Measurements from ENCODE around the gene HSPB9.

The HSPB9 gene

GRCh38 chr17:42088736-42089135 lies 33.9 kb upstream of the HSPB9 start:
- Histone ChIP-seq H3K9ac (ENCODE audit: low read depth, low read length) (no peak overlapping the region), H3K27me3 (ENCODE audit: insufficient read depth, low read length) (no peaks in the 10 kb centered on the region)
- 94% methylated on average over 8 of the region's 8 CpGs for WGBS

GRCh38 chr17:42090964-42091790 lies 31.4 kb upstream of the HSPB9 start:
- peaks cover 4% of the 10 kb centered on the region for H3K27me3 ChIP-seq (ENCODE audit: insufficient read depth, low read length)
- 88% methylated on average over 8 of the region's 8 CpGs for WGBS
- no peaks in the 10 kb centered on the region; the same call in 1 of the 2 replicates for H3K4me1 ChIP-seq (ENCODE audit: insufficient read depth, low read length)
- no peak overlapping the region for H3K9ac ChIP-seq (ENCODE audit: low read depth, low read length)
- H3K9me3 ChIP-seq (ENCODE audit: insufficient read depth, low read depth, low read length): no peaks in the 10 kb centered on the region
- H3K36me3 ChIP-seq (ENCODE audit: insufficient read depth, low read length): no peaks in the 10 kb centered on the region
- H3K4me3 ChIP-seq (ENCODE audit: low read length): no peak overlapping the region
- H3K27ac ChIP-seq (ENCODE audit: low read depth, low read length): no peak overlapping the region

More at GRCh38 chr17:42088736-42089135, 33.9 kb upstream of the HSPB9 start:
- Histone ChIP-seq H3K4me3 (ENCODE audit: low read length) (no peak overlapping the region), H3K36me3 (ENCODE audit: insufficient read depth, low read length) (no peaks in the 10 kb centered on the region), H3K9me3 (ENCODE audit: insufficient read depth, low read depth, low read length) (no peaks in the 10 kb centered on the region), H3K27ac (ENCODE audit: low read depth, low read length) (no peak overlapping the region), H3K4me1 (ENCODE audit: insufficient read depth, low read length) (no peaks in the 10 kb centered on the region; the same call in 1 of the 2 replicates)

- Histone ChIP-seq H3K4me1 (ENCODE audit: insufficient read depth, low read length) (peaks cover 7% of the 10 kb centered on the region; the same call in 1 of the 2 replicates), H3K9ac (ENCODE audit: low read depth, low read length) (no peak overlapping the region), H3K27ac (ENCODE audit: low read depth, low read length) (no peak overlapping the region), H3K4me3 (ENCODE audit: low read length) (no peak overlapping the region), H3K27me3 (ENCODE audit: insufficient read depth, low read length) (peaks cover 22% of the 10 kb centered on the region), H3K9me3 (ENCODE audit: insufficient read depth, low read depth, low read length) (no peaks in the 10 kb centered on the region), H3K36me3 (ENCODE audit: insufficient read depth, low read length) (no peaks in the 10 kb centered on the region)
- WGBS: 82% methylated on average over 6 of the region's 6 CpGs
Measured at GRCh38 chr17:42092939-42093338, 29.7 kb upstream of the HSPB9 start.

- WGBS: 88% methylated on average over 12 of the region's 12 CpGs
- peaks cover 34% of the 10 kb centered on the region for H3K27me3 ChIP-seq (ENCODE audit: insufficient read depth, low read length)
Measured at GRCh38 chr17:42094375-42095069, 28.1 kb upstream of the HSPB9 start.

GRCh38 chr17:42096360-42097111 lies 26.1 kb upstream of the HSPB9 start:
- no peaks in the 10 kb centered on the region for H3K9me3 ChIP-seq (ENCODE audit: insufficient read depth, low read depth, low read length)
- no peak overlapping the region for H3K4me3 ChIP-seq (ENCODE audit: low read length)
- peaks cover 7% of the 10 kb centered on the region; the same call in 1 of the 2 replicates for H3K4me1 ChIP-seq (ENCODE audit: insufficient read depth, low read length)
- no peaks in the 10 kb centered on the region for H3K36me3 ChIP-seq (ENCODE audit: insufficient read depth, low read length)
- H3K27me3 ChIP-seq (ENCODE audit: insufficient read depth, low read length): peaks cover 34% of the 10 kb centered on the region
- 71% methylated on average over 6 of the region's 8 CpGs for WGBS
- H3K9ac ChIP-seq (ENCODE audit: low read depth, low read length): no peak overlapping the region
- H3K27ac ChIP-seq (ENCODE audit: low read depth, low read length): no peak overlapping the region

More at GRCh38 chr17:42094375-42095069, 28.1 kb upstream of the HSPB9 start:
- Histone ChIP-seq H3K4me1 (ENCODE audit: insufficient read depth, low read length) (peaks cover 7% of the 10 kb centered on the region; the same call in 1 of the 2 replicates), H3K9ac (ENCODE audit: low read depth, low read length) (no peak overlapping the region), H3K36me3 (ENCODE audit: insufficient read depth, low read length) (no peaks in the 10 kb centered on the region), H3K4me3 (ENCODE audit: low read length) (no peak overlapping the region), H3K9me3 (ENCODE audit: insufficient read depth, low read depth, low read length) (no peaks in the 10 kb centered on the region), H3K27ac (ENCODE audit: low read depth, low read length) (no peak overlapping the region)

- no peaks in the 10 kb centered on the region for H3K9me3 ChIP-seq (ENCODE audit: insufficient read depth, low read depth, low read length)
- H3K9ac ChIP-seq (ENCODE audit: low read depth, low read length): no peak within 1 kb of the TSS
- H3K4me1 ChIP-seq (ENCODE audit: insufficient read depth, low read length): peaks cover 7% of the 10 kb centered on the region; the same call in 1 of the 2 replicates
- 10% methylated on average over 52 of the region's 52 CpGs for WGBS
- H3K4me3 ChIP-seq (ENCODE audit: low read length): peak within 1 kb of the TSS; percentile 51
- no peak within 1 kb of the TSS for H3K27ac ChIP-seq (ENCODE audit: low read depth, low read length)
- H3K36me3 ChIP-seq (ENCODE audit: insufficient read depth, low read length): no peaks in the 10 kb centered on the region
- H3K27me3 ChIP-seq (ENCODE audit: insufficient read depth, low read length): peaks cover 34% of the 10 kb centered on the region
Measured at GRCh38 chr17:42097691-42098631, 24.6 kb upstream of the HSPB9 start, which contains the start of gene ZNF385C. ZNF385C (minus strand) TSS chr17:42098473; CDS start chr17:42063056, 35,417 bp downstream.

- Histone ChIP-seq H3K27ac (ENCODE audit: low read depth, low read length) (no peak overlapping the region), H3K9ac (ENCODE audit: low read depth, low read length) (no peak overlapping the region), H3K27me3 (ENCODE audit: insufficient read depth, low read length) (peaks cover 34% of the 10 kb centered on the region), H3K9me3 (ENCODE audit: insufficient read depth, low read depth, low read length) (no peaks in the 10 kb centered on the region), H3K36me3 (ENCODE audit: insufficient read depth, low read length) (no peaks in the 10 kb centered on the region), H3K4me1 (ENCODE audit: insufficient read depth, low read length) (peaks cover 7% of the 10 kb centered on the region; the same call in 1 of the 2 replicates), H3K4me3 (ENCODE audit: low read length) (peak overlapping the region; percentile 51; the same call in 1 of the 2 replicates)
- 30% methylated on average over 14 of the region's 14 CpGs for WGBS
Measured at GRCh38 chr17:42098730-42099399, 23.7 kb upstream of the HSPB9 start.

GRCh38 chr17:42101513-42102292 lies 20.9 kb upstream of the HSPB9 start:
- peaks cover 25% of the 10 kb centered on the region for H3K27me3 ChIP-seq (ENCODE audit: insufficient read depth, low read length)
- no peak overlapping the region for H3K4me3 ChIP-seq (ENCODE audit: low read length)
- no peaks in the 10 kb centered on the region for H3K36me3 ChIP-seq (ENCODE audit: insufficient read depth, low read length)
- H3K9ac ChIP-seq (ENCODE audit: low read depth, low read length): no peak overlapping the region
- peaks cover 7% of the 10 kb centered on the region; the same call in 1 of the 2 replicates for H3K4me1 ChIP-seq (ENCODE audit: insufficient read depth, low read length)
- WGBS: 34% methylated on average over 14 of the region's 14 CpGs
- H3K9me3 ChIP-seq (ENCODE audit: insufficient read depth, low read depth, low read length): no peaks in the 10 kb centered on the region
- H3K27ac ChIP-seq (ENCODE audit: low read depth, low read length): no peak overlapping the region

- no peak overlapping the region for H3K9ac ChIP-seq (ENCODE audit: low read depth, low read length)
- no peaks in the 10 kb centered on the region for H3K9me3 ChIP-seq (ENCODE audit: insufficient read depth, low read depth, low read length)
- 89% methylated on average over 11 of the region's 11 CpGs for WGBS
- no peaks in the 10 kb centered on the region for H3K36me3 ChIP-seq (ENCODE audit: insufficient read depth, low read length)
- H3K4me3 ChIP-seq (ENCODE audit: low read length): no peak overlapping the region
- peaks cover 6% of the 10 kb centered on the region for H3K4me1 ChIP-seq (ENCODE audit: insufficient read depth, low read length)
- peaks cover 9% of the 10 kb centered on the region for H3K27me3 ChIP-seq (ENCODE audit: insufficient read depth, low read length)
- no peak overlapping the region for H3K27ac ChIP-seq (ENCODE audit: low read depth, low read length)
Measured at GRCh38 chr17:42103221-42103954, 19.2 kb upstream of the HSPB9 start.

Data from HUES64 (cell line).